HCT116 (cell line): Measurements from ENCODE around the gene ADGRB2. TPM values are rescaled to one million over a fixed set of nuclear protein-coding genes. Genes with fewer than 3 reads are reported as not detected.

Source experiments
- ATAC-seq: fragments of 200-7000 bp; cut with Tn5 transposase; 2 replicates; pipeline ENCODE4 v1.9.1; 2020; ENCODE audit warnings: mild to moderate bottlenecking, moderate library complexity
- BruUV-seq: library from RNA; stranded (reverse); fragments of 400-500 nt; replicated peaks from 2 replicates; lab custom pipeline; 2021; lab: Mats Ljungman, UMichigan
- CTCF ChIA-PET: fragments of 300-600 bp; sonication (Branson Sonifier 250); formaldehyde crosslinking; loops from one replicate; lab custom pipeline; 2021; ENCODE audit warnings: antibody characterized with exemption; lab: Charles Lee
- POLR2A ChIA-PET: fragments of 300-600, 350-600 bp; sonication (Branson Sonifier 250); formaldehyde crosslinking; loops from one replicate; lab custom pipeline; 2021; ENCODE audit warnings: antibody characterized with exemption; lab: Charles Lee
- RAD21 ChIA-PET, 2 experiments: fragments of 300-600 bp; sonication (Branson Sonifier 250); formaldehyde crosslinking; loops; one replicate each; lab custom pipeline; 2023; ENCODE audit warnings: low total read pairs in 2 of 2; ENCODE audit not compliant: uncharacterized antibody in 2 of 2, unreplicated experiment in 2 of 2, low non-redundant PET in 1 of 2; lab: Charles Lee
- DNase-seq: peaks from one replicate; pipeline ENCODE4 v3.0.0-alpha.2; 2010; ENCODE audit warnings: low read depth, low spot score
- H2AFZ ChIP-seq: fragments of 200-600 bp; shearing (Covaris generic), sonication (generic); 2 replicates; pipeline ENCODE4 v1.6.1; 2017; ENCODE audit warnings: low read depth, mixed run types, mixed read lengths, antibody characterized with exemption, low read length; ENCODE audit not compliant: poor library complexity, severe bottlenecking
- H3K27ac ChIP-seq: 2 replicates; pipeline ENCODE4 v1.5.1; 2012; ENCODE audit warnings: low read depth, low read length
- H3K27me3 ChIP-seq: fragments of 200-600 bp; sonication (generic); 2 replicates; pipeline ENCODE4 v1.6.1; 2016; ENCODE audit warnings: mixed run types, low read length, mixed read lengths; ENCODE audit not compliant: insufficient read depth
- H3K36me3 ChIP-seq, 2 experiments: fragments of 200-500 bp in 1 of 2; fragments of 200-600 bp in 1 of 2; sonication (Bioruptor generic) in 1 of 2; sonication (generic) in 1 of 2; 2 replicates each; pipeline versions ENCODE4 v1.5.1 to v1.6.1; 2014 to 2016; ENCODE audit warnings: low read length in 2 of 2, inconsistent platforms in 1 of 2, mixed read lengths in 1 of 2, mixed run types in 1 of 2; ENCODE audit not compliant: insufficient read depth in 2 of 2, control insufficient read depth in 1 of 2
- H3K4me1 ChIP-seq, 2 experiments: fragments of 200-600 bp in 1 of 2; sonication (generic) in 1 of 2; 2 replicates each; pipeline versions ENCODE4 v1.5.1 to v1.6.1; 2012 to 2017; ENCODE audit warnings: low read length in 2 of 2, inconsistent platforms in 1 of 2, mild to moderate bottlenecking in 1 of 2, mixed read lengths in 1 of 2, mixed run types in 1 of 2, moderate library complexity in 1 of 2; ENCODE audit not compliant: insufficient read depth in 2 of 2, control insufficient read depth in 1 of 2
- H3K4me2 ChIP-seq: fragments of 200-600 bp; sonication (generic); 2 replicates; pipeline ENCODE4 v1.6.1; 2017; ENCODE audit warnings: mixed run types, low read length, mixed read lengths
- H3K4me3 ChIP-seq, 2 experiments: fragments of 200-600 bp in 1 of 2; sonication (generic) in 1 of 2; replicated peaks in 1 of 2; 2 replicates each; pipeline ENCODE4 v1.5.1; 2011 to 2016; ENCODE audit warnings: low read length in 2 of 2, control low read depth in 1 of 2, low read depth in 1 of 2, mild to moderate bottlenecking in 1 of 2, mixed read lengths in 1 of 2, mixed run types in 1 of 2
- H3K79me2 ChIP-seq: fragments of 200-600 bp; sonication (generic); 2 replicates; pipeline ENCODE4 v1.6.1; 2017; ENCODE audit warnings: mild to moderate bottlenecking, mixed run types, low read length, moderate library complexity, mixed read lengths; ENCODE audit not compliant: insufficient read depth
- H3K9ac ChIP-seq: fragments of 200-600 bp; sonication (generic); 2 replicates; pipeline ENCODE4 v1.6.1; 2016; ENCODE audit warnings: low read length, mixed read lengths
- H3K9me2 ChIP-seq: fragments of 200-600 bp; sonication (generic), shearing (Covaris generic); 2 replicates; pipeline ENCODE4 v1.6.1; 2017; ENCODE audit warnings: mixed run types, mild to moderate bottlenecking, moderate library complexity; ENCODE audit not compliant: insufficient read depth
- H3K9me3 ChIP-seq, 2 experiments: fragments of 200-500 bp in 1 of 2; fragments of 200-600 bp in 1 of 2; sonication (Bioruptor generic) in 1 of 2; sonication (generic) in 1 of 2; 2 replicates each; pipeline ENCODE4 v1.6.1; 2014 to 2017; ENCODE audit warnings: low read length in 2 of 2, mixed read lengths in 2 of 2, inconsistent platforms in 1 of 2, low read depth in 1 of 2, mild to moderate bottlenecking in 1 of 2, mixed run types in 1 of 2, moderate library complexity in 1 of 2; ENCODE audit not compliant: control insufficient read depth in 1 of 2, insufficient read depth in 1 of 2
- H4K20me1 ChIP-seq: fragments of 200-600 bp; sonication (generic), shearing (Covaris generic); 2 replicates; pipeline ENCODE4 v1.6.1; 2017; ENCODE audit warnings: mixed run types, mild to moderate bottlenecking, moderate library complexity; ENCODE audit not compliant: insufficient read depth
- ATF3 ChIP-seq: IDR thresholded peaks from 2 replicates; pipeline ENCODE4 v1.6.1; 2012
- CBX3 ChIP-seq: IDR thresholded peaks from 2 replicates; pipeline ENCODE4 v1.6.1; 2012; ENCODE audit warnings: low read depth
- EZH2phosphoT487 ChIP-seq: fragments of 200-600 bp; IDR thresholded peaks from 2 replicates; pipeline ENCODE4 v1.6.1; 2018; ENCODE audit warnings: antibody characterized with exemption, borderline replicate concordance
- FOSL1 ChIP-seq: IDR thresholded peaks from 2 replicates; pipeline ENCODE4 v1.6.1; 2012; ENCODE audit warnings: low read depth
- MAX ChIP-seq: IDR thresholded peaks from 2 replicates; pipeline ENCODE4 v1.6.1; 2012
- POLR2A ChIP-seq: IDR thresholded peaks from 2 replicates; pipeline ENCODE4 v1.7.0; 2011; ENCODE audit warnings: borderline replicate concordance; ENCODE audit not compliant: insufficient read depth, insufficient read length; ENCODE audit errors: extremely low read depth
- RAD21 ChIP-seq: IDR thresholded peaks from 2 replicates; pipeline ENCODE4 v1.6.1; 2012; ENCODE audit warnings: low read depth, mild to moderate bottlenecking
- REST ChIP-seq: IDR thresholded peaks from 2 replicates; pipeline ENCODE4 v1.6.1; 2012; ENCODE audit warnings: low read depth
- SRF ChIP-seq: IDR thresholded peaks from 2 replicates; pipeline ENCODE4 v1.6.1; 2012; ENCODE audit warnings: low read depth
- YY1 ChIP-seq: IDR thresholded peaks from 2 replicates; pipeline ENCODE4 v1.6.1; 2011; ENCODE audit warnings: low read length, low read depth, moderate library complexity, mild to moderate bottlenecking; ENCODE audit not compliant: insufficient replicate concordance; ENCODE audit errors: extremely low read depth
- ZBTB33 ChIP-seq: IDR thresholded peaks from 2 replicates; pipeline ENCODE4 v1.6.1; 2011; ENCODE audit warnings: mild to moderate bottlenecking, low read length, moderate library complexity; ENCODE audit not compliant: insufficient replicate concordance; ENCODE audit errors: extremely low read depth
- intact Hi-C: fragments of 100-400 bp; cut with micrococcal nuclease; formaldehyde crosslinking; loops from 2 replicates; pipeline ENCODE4 v1.10.0; 2022
- total RNA-seq: library from RNA; stranded (reverse); gene quantifications from one replicate; pipeline ENCODE4 v1.2.1, GENCODE V29; 2021; ENCODE audit not compliant: unreplicated experiment

Gene ADGRB2
- total RNA-seq, 1 experiment from 2014 or later: 10.1 TPM

- H3K4me2 ChIP-seq: no peak overlapping the region
- H3K4me3 ChIP-seq: no peak overlapping the region
- no peaks in the 10 kb centered on the region for H3K9me2 ChIP-seq
- RAD21 ChIA-PET: no interaction called here
- DNase-seq (no peak), ATAC-seq (no peak)
- no peak overlapping the region for H3K9ac ChIP-seq
- no peaks in the 10 kb centered on the region for H3K79me2 ChIP-seq
- H3K9me3 ChIP-seq: no peaks in the 10 kb centered on the region
- no peak overlapping the region for H3K27ac ChIP-seq
- no peaks in the 10 kb centered on the region for H3K27me3 ChIP-seq
- intact Hi-C loops: no loop called here
- no peaks in the 10 kb centered on the region for H4K20me1 ChIP-seq
- CTCF ChIA-PET: interaction anchor here (1.4 to 2.0 kb wide), 2 partner anchors 11 to 19 kb away, joined by 6 to 9 read pairs; no protein-coding TSS in a partner anchor
- H3K36me3 ChIP-seq: no peaks in the 10 kb centered on the region; a peak in 1 of 4 replicates
- no peak for TF ChIP-seq CBX3
- no peak for TF ChIP-seq MAX
- no peak for TF ChIP-seq REST
- no peak for TF ChIP-seq ATF3
- TF ChIP-seq POLR2A: no peak
- no peak for TF ChIP-seq ZBTB33
- no peak for TF ChIP-seq FOSL1
- no peak for TF ChIP-seq SRF
- TF ChIP-seq YY1: no peak
- no peak for TF ChIP-seq RAD21
- TF ChIP-seq EZH2phosphoT487: no peak
- no TSS peak for BruUV-seq
- no peak overlapping the region for H2AFZ ChIP-seq
- H3K4me1 ChIP-seq: peaks cover 0 to 12% of the 10 kb centered on the region in 2 experiments; a peak in 3 of 4 replicates
- POLR2A ChIA-PET: no interaction called here
These were observed 29.5 kb downstream of the ADGRB2 start for GRCh38 chr1:31734582-31735107.
